GM12873 (cell line): ENCODE measurements around the gene FGF22.

Experiments
- CTCF ChIP-seq: IDR thresholded peaks from 2 replicates; pipeline ENCODE4 v1.5.1; 2012; ENCODE audit warnings: low read depth, mild to moderate bottlenecking, moderate library complexity, low read length, control low read depth; ENCODE audit not compliant: insufficient read depth; ENCODE audit errors: missing control alignments

FGF22 gene

GRCh38 chr19:645912-646778 is 6.5 kb downstream of the FGF22 start:
- TF ChIP-seq CTCF: no peak

GRCh38 chr19:646779-647565 is 7.3 kb downstream of the FGF22 start:
- TF ChIP-seq CTCF: no peak

- TF ChIP-seq CTCF: no peak
These were observed 8.0 kb downstream of the FGF22 start for GRCh38 chr19:647566-648284.

GRCh38 chr19:648305-648704 is 8.6 kb downstream of the FGF22 start:
- no peak for TF ChIP-seq CTCF

GRCh38 chr19:648904-649801 is 9.5 kb downstream of the FGF22 start:
- TF ChIP-seq CTCF: no peak

- no peak for TF ChIP-seq CTCF
These were observed 10.4 kb downstream of the FGF22 start for GRCh38 chr19:650121-650520.
